IMR-90 (cell line): ENCODE data around the gene PTPN7. TPM values are rescaled to one million over a fixed set of nuclear protein-coding genes. Genes with fewer than 3 reads are reported as not detected.

ENCODE experiments used
- ATAC-seq: fragments of 200-7000 bp; cut with Tn5 transposase; 2 replicates; pipeline ENCODE4 v1.9.1; 2020; ENCODE audit warnings: low read depth, mild to moderate bottlenecking, moderate library complexity
- BruUV-seq: library from RNA; stranded (reverse); fragments of 400-500 nt; replicated peaks from 2 replicates; lab custom pipeline; 2021; lab: Mats Ljungman, UMichigan
- CTCF ChIA-PET: fragments of 300-600 bp; formaldehyde crosslinking; extraction: SDS; loops from one replicate; lab custom pipeline; 2021; ENCODE audit warnings: antibody characterized with exemption; lab: Yijun Ruan, JAX
- POLR2A ChIA-PET: fragments of 300-600 bp; sonication (Branson Sonifier 250); formaldehyde crosslinking; loops from one replicate; lab custom pipeline; 2022; ENCODE audit warnings: antibody characterized with exemption; ENCODE audit not compliant: unreplicated experiment; lab: Charles Lee
- DNase-seq: peaks from one replicate; pipeline ENCODE4 v3.0.0; 2013
- H2AFZ ChIP-seq: replicated peaks from 2 replicates; pipeline ENCODE3; 2013; ENCODE audit warnings: low read length, mild to moderate bottlenecking; ENCODE audit not compliant: poor library complexity
- H2AK5ac ChIP-seq: 2 replicates; pipeline ENCODE4 v1.6.1; 2013; ENCODE audit warnings: low read depth, low read length, inconsistent platforms
- H2AK9ac ChIP-seq: replicated peaks from 2 replicates; pipeline ENCODE3; 2013; ENCODE audit warnings: mild to moderate bottlenecking, low read depth, low read length, moderate library complexity; ENCODE audit not compliant: poor library complexity
- H2BK120ac ChIP-seq: 2 replicates; pipeline ENCODE4 v1.6.1; 2013; ENCODE audit warnings: low read depth, low read length, inconsistent platforms
- H2BK15ac ChIP-seq: 3 replicates; pipeline ENCODE4 v1.6.1; 2013; ENCODE audit warnings: low read depth, low read length, inconsistent platforms
- H2BK20ac ChIP-seq: 2 replicates; pipeline ENCODE4 v1.6.1; 2013; ENCODE audit warnings: low read depth, mild to moderate bottlenecking, inconsistent platforms, low read length, moderate library complexity
- H2BK5ac ChIP-seq: 2 replicates; pipeline ENCODE4 v1.6.1; 2013; ENCODE audit warnings: mild to moderate bottlenecking, low read depth, low read length, inconsistent platforms; ENCODE audit not compliant: poor library complexity, severe bottlenecking
- H3K14ac ChIP-seq: replicated peaks from 2 replicates; pipeline ENCODE4 v1.6.1; 2013; ENCODE audit warnings: low read depth, low read length, inconsistent platforms
- H3K18ac ChIP-seq: 2 replicates; pipeline ENCODE4 v1.6.1; 2013; ENCODE audit warnings: low read depth, low read length, control low read depth
- H3K23ac ChIP-seq: 2 replicates; pipeline ENCODE4 v1.6.1; 2013; ENCODE audit warnings: low read depth, low read length, inconsistent platforms
- H3K27ac ChIP-seq: 2 replicates; pipeline ENCODE4 v1.5.1; 2013; ENCODE audit warnings: mild to moderate bottlenecking, control low read depth, low read length; ENCODE audit not compliant: insufficient read depth
- H3K27me3 ChIP-seq: 2 replicates; pipeline ENCODE4 v1.6.1; 2013; ENCODE audit warnings: low read length; ENCODE audit not compliant: control insufficient read depth, insufficient read depth
- H3K36me3 ChIP-seq: 2 replicates; pipeline ENCODE4 v1.6.1; 2013; ENCODE audit warnings: low read length, mixed read lengths; ENCODE audit not compliant: control insufficient read depth, insufficient read depth
- H3K4ac ChIP-seq: 2 replicates; pipeline ENCODE4 v1.6.1; 2013; ENCODE audit warnings: low read depth, low read length, inconsistent platforms
- H3K4me1 ChIP-seq: 2 replicates; pipeline ENCODE4 v1.6.1; 2013; ENCODE audit warnings: low read length, mixed read lengths; ENCODE audit not compliant: control insufficient read depth, insufficient read depth
- H3K4me2 ChIP-seq: 2 replicates; pipeline ENCODE4 v1.6.1; 2013; ENCODE audit warnings: low read depth, mild to moderate bottlenecking, control low read depth, low read length, moderate library complexity
- H3K4me3 ChIP-seq: 2 replicates; pipeline ENCODE4 v1.5.1; 2013; ENCODE audit warnings: low read depth, mild to moderate bottlenecking, control low read depth, low read length, moderate library complexity; ENCODE audit not compliant: insufficient read depth
- H3K56ac ChIP-seq: 2 replicates; pipeline ENCODE4 v1.6.1; 2013; ENCODE audit warnings: low read length, inconsistent platforms; ENCODE audit not compliant: insufficient read depth; ENCODE audit errors: extremely low read depth
- H3K79me1 ChIP-seq, 2 experiments: 2 replicates each; pipeline ENCODE4 v1.6.1; 2013; ENCODE audit warnings: low read length in 2 of 2, inconsistent platforms in 1 of 2, low read depth in 1 of 2
- H3K9ac ChIP-seq: 2 replicates; pipeline ENCODE4 v1.6.1; 2013; ENCODE audit warnings: low read depth, low read length, control low read depth
- H3K9me1 ChIP-seq: 2 replicates; pipeline ENCODE4 v1.6.1; 2013; ENCODE audit warnings: low read length, inconsistent platforms; ENCODE audit not compliant: insufficient read depth
- H3K9me3 ChIP-seq: 2 replicates; pipeline ENCODE4 v1.6.1; 2013; ENCODE audit warnings: low read length; ENCODE audit not compliant: control insufficient read depth, insufficient read depth
- H4K20me1 ChIP-seq: 2 replicates; pipeline ENCODE4 v1.6.1; 2013; ENCODE audit warnings: low read length, inconsistent platforms; ENCODE audit not compliant: insufficient read depth
- H4K5ac ChIP-seq: 2 replicates; pipeline ENCODE4 v1.6.1; 2013; ENCODE audit warnings: mild to moderate bottlenecking, low read depth, low read length, control low read depth
- H4K8ac ChIP-seq, 2 experiments: 2 replicates each; pipeline ENCODE4 v1.6.1; 2013; ENCODE audit warnings: low read depth in 2 of 2, low read length in 2 of 2, control low read depth in 1 of 2, inconsistent platforms in 1 of 2
- H4K91ac ChIP-seq: 2 replicates; pipeline ENCODE4 v1.6.1; 2013; ENCODE audit warnings: low read depth, low read length, inconsistent platforms; ENCODE audit not compliant: insufficient read depth
- BHLHE40 ChIP-seq: fragments of 150-350 bp; IDR thresholded peaks from 2 replicates; pipeline ENCODE4 v1.6.1; 2016; ENCODE audit warnings: mild to moderate bottlenecking, low read depth, low read length
- CEBPB ChIP-seq: IDR thresholded peaks from 2 replicates; pipeline ENCODE4 v1.6.1; 2012; ENCODE audit warnings: low read depth, low read length, improper control_type of control experiment
- CHD1 ChIP-seq: IDR thresholded peaks from 2 replicates; pipeline ENCODE4 v1.6.1; 2012; ENCODE audit warnings: low read depth, low read length, improper control_type of control experiment
- CTCF ChIP-seq: conservative IDR thresholded peaks from 2 replicates; pipeline ENCODE4 v1.5.1; 2012; ENCODE audit warnings: mild to moderate bottlenecking, low read depth, low read length, improper control_type of control experiment
- FOS ChIP-seq: fragments of 150-350 bp; IDR thresholded peaks from 2 replicates; pipeline ENCODE4 v1.6.1; 2016; ENCODE audit warnings: low read depth, low read length
- MAFK ChIP-seq: IDR thresholded peaks from 2 replicates; pipeline ENCODE4 v1.6.1; 2012; ENCODE audit warnings: low read depth, low read length, improper control_type of control experiment
- MAZ ChIP-seq: IDR thresholded peaks from 2 replicates; pipeline ENCODE4 v1.6.1; 2012; ENCODE audit warnings: low read depth, mild to moderate bottlenecking, low read length, improper control_type of control experiment, moderate library complexity, borderline replicate concordance
- MXI1 ChIP-seq: IDR thresholded peaks from 2 replicates; pipeline ENCODE4 v1.6.1; 2012; ENCODE audit warnings: low read depth, mild to moderate bottlenecking, low read length, moderate library complexity, borderline replicate concordance
- NFE2L2 ChIP-seq: fragments of 150-350 bp; IDR thresholded peaks from 2 replicates; pipeline ENCODE4 v1.6.1; 2016; ENCODE audit warnings: low read depth, mild to moderate bottlenecking, low read length
- POLR2A ChIP-seq: IDR thresholded peaks from 2 replicates; pipeline ENCODE4 v1.6.1; 2012; ENCODE audit warnings: mild to moderate bottlenecking, low read depth, low read length
- RAD21 ChIP-seq: IDR thresholded peaks from 2 replicates; pipeline ENCODE4 v1.6.1; 2012; ENCODE audit warnings: low read length, improper control_type of control experiment
- RCOR1 ChIP-seq: IDR thresholded peaks from 2 replicates; pipeline ENCODE4 v1.6.1; 2012; ENCODE audit warnings: mild to moderate bottlenecking, low read length, improper control_type of control experiment; ENCODE audit not compliant: insufficient replicate concordance
- RFX5 ChIP-seq: IDR thresholded peaks from 2 replicates; pipeline ENCODE4 v1.8.0; 2012; ENCODE audit warnings: low read depth, mild to moderate bottlenecking, low read length, moderate library complexity
- SMC3 ChIP-seq: fragments of 150-350 bp; IDR thresholded peaks from 2 replicates; pipeline ENCODE4 v1.6.1; 2016; ENCODE audit warnings: low read depth, mild to moderate bottlenecking, antibody characterized with exemption, low read length, moderate library complexity
- USF2 ChIP-seq: fragments of 150-350 bp; IDR thresholded peaks from 2 replicates; pipeline ENCODE4 v1.6.1; 2017; ENCODE audit warnings: mild to moderate bottlenecking, antibody characterized with exemption, low read length, low read depth
- WGBS, 2 experiments: methylation state at CpG; one replicate each; pipeline versions ENCODE4 v1.1.5 to v1.1.7; 2013; ENCODE audit warnings: missing lambda C conversion rate in 2 of 2; ENCODE audit not compliant: insufficient read length in 1 of 2; ENCODE audit errors: extremely low coverage in 2 of 2; 5-methylcytosine and 5-hydroxymethylcytosine counted together
- dilution Hi-C: fragments of 300-500 bp; cut with HindIII; formaldehyde crosslinking; loops from one replicate; pipeline ENCODE4 v1.14.3; 2018; ENCODE audit warnings: low sequenced_read_pairs; ENCODE audit not compliant: unreplicated experiment
- in situ Hi-C: fragments of 300-500 bp; cut with MboI; formaldehyde crosslinking; loops from 3 replicates; pipeline ENCODE4 v1.14.3; 2019; ENCODE audit warnings: low sequenced_read_pairs, inconsistent platforms, mixed read lengths
- intact Hi-C: fragments of 100-400 bp; cut with micrococcal nuclease; formaldehyde crosslinking; loops from 2 replicates; pipeline ENCODE4 v1.10.0; 2022
- polyA plus RNA-seq, 3 experiments: library from polyadenylated mRNA; depleted of rRNA; stranded (reverse); fragments of >200 nt; gene quantifications; 2 replicates each; pipeline ENCODE4 v1.2.3, GENCODE V29; 2012; ENCODE audit warnings: low replicate concordance in 1 of 3
- total RNA-seq: library from RNA; depleted of rRNA; stranded (reverse); fragments of >200 nt; gene quantifications from 2 replicates; pipeline ENCODE4 v1.2.3, GENCODE V29; 2012
- TF ChIP-seq, protein P1 (sequence below): fragments of 150-350 bp; IDR thresholded peaks from 2 replicates; pipeline ENCODE4 v1.6.1; 2016; ENCODE audit warnings: low read depth, mild to moderate bottlenecking, low read length, moderate library complexity, borderline replicate concordance

The PTPN7 gene
- total and polyA plus RNA-seq, 2 of the 4 experiments (the other 2 are of a cell fraction), result 0.05 TPM; not detected in 1

GRCh38 chr1:202186327-202186726 lies 25.9 kb upstream of the PTPN7 start:
- Histone ChIP-seq H4K5ac (no peak overlapping the region), H2BK120ac (no peak overlapping the region), H2BK5ac (no peak overlapping the region), H3K27me3 (peaks cover 58% of the 10 kb centered on the region), H4K20me1 (peaks cover 4% of the 10 kb centered on the region; the same call in 1 of the 2 replicates), H3K36me3 (no peaks in the 10 kb centered on the region), H4K8ac (no peak overlapping the region), H3K9me3 (no peaks in the 10 kb centered on the region), H3K79me1 (no peaks in the 10 kb centered on the region), H3K4me3 (no peak overlapping the region), H2AK5ac (no peak overlapping the region), H3K27ac (no peak overlapping the region), H2BK20ac (no peak overlapping the region), H3K4ac (no peak overlapping the region), H3K14ac (no peak overlapping the region), H4K91ac (no peak overlapping the region), H3K18ac (no peak overlapping the region), H2BK15ac (no peak overlapping the region), H3K56ac (no peak overlapping the region), H3K9me1 (no peaks in the 10 kb centered on the region), H3K4me1 (no peaks in the 10 kb centered on the region), H2AFZ (no peak overlapping the region), H3K9ac (no peak overlapping the region), H3K4me2 (no peak overlapping the region), H3K23ac (no peak overlapping the region), H2AK9ac (no peak overlapping the region)
- CTCF ChIA-PET, result no interaction called here
- no peak for TF ChIP-seq USF2
- TF ChIP-seq CTCF, result no peak
- TF ChIP-seq RAD21, result no peak
- no peak for TF ChIP-seq MAFK
- TF ChIP-seq NFE2L2, result no peak
- TF ChIP-seq, protein P1, sequence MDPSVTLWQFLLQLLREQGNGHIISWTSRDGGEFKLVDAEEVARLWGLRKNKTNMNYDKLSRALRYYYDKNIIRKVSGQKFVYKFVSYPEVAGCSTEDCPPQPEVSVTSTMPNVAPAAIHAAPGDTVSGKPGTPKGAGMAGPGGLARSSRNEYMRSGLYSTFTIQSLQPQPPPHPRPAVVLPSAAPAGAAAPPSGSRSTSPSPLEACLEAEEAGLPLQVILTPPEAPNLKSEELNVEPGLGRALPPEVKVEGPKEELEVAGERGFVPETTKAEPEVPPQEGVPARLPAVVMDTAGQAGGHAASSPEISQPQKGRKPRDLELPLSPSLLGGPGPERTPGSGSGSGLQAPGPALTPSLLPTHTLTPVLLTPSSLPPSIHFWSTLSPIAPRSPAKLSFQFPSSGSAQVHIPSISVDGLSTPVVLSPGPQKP, result no peak
- no peak for TF ChIP-seq SMC3
- no peak for TF ChIP-seq MAZ
- no peak for TF ChIP-seq BHLHE40
- TF ChIP-seq POLR2A, result no peak
- no peak for TF ChIP-seq RFX5
- TF ChIP-seq CEBPB, result no peak
- no peak for TF ChIP-seq FOS
- no peak for TF ChIP-seq CHD1
- no peak for TF ChIP-seq MXI1
- TF ChIP-seq RCOR1, result no peak
- WGBS, 2 experiments, result 0% methylated on average over 1 of the region's 7 CpGs; no CpG with 5 or more reads in 1 of the 2 experiments
- ATAC-seq (no peak), DNase-seq (no peak)
- dilution Hi-C loops (no loop called here), intact Hi-C loops (no loop called here), in situ Hi-C loops (loop anchor here (5.0 kb wide), 1 partner anchor 526 kb away; the partner anchor contains the start of gene SYT2)
- no TSS peak for BruUV-seq
- POLR2A ChIA-PET, result no interaction called here
